GM12878 (cell line): ENCODE results near the gene PLPP6. TPM values are rescaled to one million over a fixed set of nuclear protein-coding genes. Genes with fewer than 3 reads are reported as not detected.

ENCODE experiments used
- BACH1 ChIP-seq: fragments of 450-650 bp; IDR thresholded peaks from 2 replicates; pipeline ENCODE4 v1.6.1; 2017; ENCODE audit warnings: mild to moderate bottlenecking, borderline replicate concordance
- BCL3 ChIP-seq: IDR thresholded peaks from 2 replicates; pipeline ENCODE4 v1.6.1; 2011; ENCODE audit warnings: borderline replicate concordance, low read depth, mild to moderate bottlenecking, moderate library complexity, low read length; ENCODE audit not compliant: insufficient read depth, poor library complexity, severe bottlenecking
- GATAD2B ChIP-seq: fragments of 450-650 bp; conservative IDR thresholded peaks from 2 replicates; pipeline ENCODE4 v1.6.1; 2017; ENCODE audit warnings: low read depth, mild to moderate bottlenecking, moderate library complexity
- MYB ChIP-seq: fragments of 150-350 bp; IDR thresholded peaks from 2 replicates; pipeline ENCODE4 v1.6.1; 2014; ENCODE audit warnings: mild to moderate bottlenecking, low read depth, low read length, borderline replicate concordance
- NBN ChIP-seq: fragments of 450-650 bp; IDR thresholded peaks from 2 replicates; pipeline ENCODE4 v1.6.1; 2016
- NKRF ChIP-seq: fragments of 450-650 bp; conservative IDR thresholded peaks from 2 replicates; pipeline ENCODE4 v1.6.1; 2017; ENCODE audit warnings: mild to moderate bottlenecking, moderate library complexity
- PAX5 ChIP-seq: IDR thresholded peaks from 2 replicates; pipeline ENCODE4 v1.6.1; 2011; ENCODE audit warnings: low read depth, low read length, borderline replicate concordance
- POLR2A ChIP-seq: IDR thresholded peaks from 2 replicates; pipeline ENCODE4 v1.6.1; 2011; ENCODE audit warnings: low read depth, mild to moderate bottlenecking, low read length
- POLR2AphosphoS2 ChIP-seq: IDR thresholded peaks from 2 replicates; pipeline ENCODE4 v1.6.1; 2011; ENCODE audit warnings: low read depth, mild to moderate bottlenecking, low read length, improper control_type of control experiment, moderate library complexity
- RCOR1 ChIP-seq: conservative IDR thresholded peaks from 2 replicates; pipeline ENCODE4 v1.6.1; 2012; ENCODE audit warnings: low read depth, low read length, improper control_type of control experiment
- RELA ChIP-seq: fragments of 450-650 bp; IDR thresholded peaks from 2 replicates; pipeline ENCODE4 v1.8.0; 2014; ENCODE audit warnings: borderline replicate concordance; ENCODE audit not compliant: partially characterized antibody
- SUZ12 ChIP-seq: fragments of 200-600 bp; sonication (generic); IDR thresholded peaks from one replicate; pipeline ENCODE4 v1.6.1; 2018; ENCODE audit warnings: antibody characterized with exemption, mild to moderate bottlenecking; ENCODE audit not compliant: unreplicated experiment
- TAF1 ChIP-seq: IDR thresholded peaks from 2 replicates; pipeline ENCODE4 v1.6.1; 2011; ENCODE audit warnings: mild to moderate bottlenecking, low read depth, low read length, borderline replicate concordance
- TBL1XR1 ChIP-seq: IDR thresholded peaks from 2 replicates; pipeline ENCODE4 v1.6.1; 2012; ENCODE audit warnings: low read depth, low read length, improper control_type of control experiment
- YY1 ChIP-seq: IDR thresholded peaks from 2 replicates; pipeline ENCODE4 v1.6.1; 2011; ENCODE audit warnings: low read depth, mild to moderate bottlenecking, low read length
- ZNF592 ChIP-seq: fragments of 450-650 bp; IDR thresholded peaks from 2 replicates; pipeline ENCODE4 v1.6.1; 2017; ENCODE audit warnings: mild to moderate bottlenecking, moderate library complexity
- polyA plus RNA-seq, 11 experiments: library from polyadenylated mRNA; depleted of rRNA in 4 of 11; unstranded in 6 of 11; stranded (reverse) in 5 of 11; fragments of >200 nt; fragmentation: Nextera tagmentation in 4 of 11; fragmentation: Illumina TruSeq in 1 of 11; extraction: Ambion mirVana in 4 of 11; extraction: Trizol in 1 of 11; gene quantifications; 1 replicate in 1 of 11; 2 replicates in 10 of 11; pipeline versions ENCODE4 v1.2.1 to v1.2.3, GENCODE V29; 2011 to 2016; ENCODE audit warnings: inconsistent platforms in 2 of 11, missing spikeins in 2 of 11, low read depth in 1 of 11
- total RNA-seq, 4 experiments: library from RNA; depleted of rRNA in 3 of 4; stranded (reverse); fragments of >200 nt in 3 of 4; fragmentation: Illumina TruSeq in 1 of 4; extraction: Trizol in 1 of 4; gene quantifications; 2 replicates each; pipeline versions ENCODE4 v1.2.1 to v1.2.3, GENCODE V29; 2013 to 2021
- TF ChIP-seq, protein P1 (sequence below): fragments of 450-650 bp; IDR thresholded peaks from 2 replicates; pipeline ENCODE4 v1.6.1; 2017; ENCODE audit warnings: mild to moderate bottlenecking, moderate library complexity

Gene PLPP6
- total and polyA plus RNA-seq, 10 of the 15 experiments (the other 5 are each of a cell fraction or from before 2014, with no cell fraction given) = 1.6 to 11.3 (median 6.9) TPM

DNA sequence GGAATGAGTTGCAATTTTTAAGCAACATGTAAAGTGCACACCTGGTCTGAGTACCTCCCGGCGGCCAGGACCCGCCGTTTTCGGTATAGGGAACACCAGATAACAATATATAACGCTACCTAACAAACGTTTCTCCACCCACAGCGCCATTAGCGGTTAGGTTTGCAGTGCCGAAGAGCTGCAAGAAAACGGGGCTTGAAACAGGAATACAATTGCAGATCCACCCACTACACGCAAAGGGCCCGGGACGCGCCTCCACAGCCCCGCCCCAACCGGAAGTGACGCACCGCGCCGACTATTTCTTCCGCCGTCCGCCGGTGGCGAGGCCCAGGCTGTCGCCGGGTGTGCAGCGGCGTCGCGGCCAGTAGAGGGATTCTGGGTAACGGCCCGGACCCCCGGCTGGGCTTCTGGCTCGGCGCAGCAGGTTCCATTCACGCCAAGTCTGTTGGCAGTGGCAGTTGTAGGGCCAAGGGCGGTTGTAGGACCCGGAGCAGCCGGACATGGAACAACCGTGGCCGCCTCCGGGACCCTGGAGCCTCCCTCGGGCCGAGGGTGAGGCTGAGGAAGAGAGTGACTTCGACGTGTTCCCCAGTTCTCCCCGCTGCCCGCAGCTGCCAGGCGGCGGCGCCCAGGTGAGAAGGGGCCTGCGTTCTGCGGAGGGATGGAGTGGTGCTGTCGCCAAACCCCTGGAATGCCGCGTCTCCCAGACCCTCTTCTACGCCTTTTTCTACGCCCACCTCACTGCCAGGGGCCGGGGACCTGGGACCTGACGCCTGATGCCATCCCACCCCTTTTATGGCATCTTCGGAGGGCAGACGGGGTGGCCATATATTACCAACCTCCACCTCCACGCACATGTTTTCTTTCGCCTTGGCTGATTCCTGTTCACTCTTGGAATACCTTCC lies 17.4 kb downstream of the PLPP6 start, which contains the start of gene CDC37L1 (continued):
- TF ChIP-seq BCL3 (peak; percentile 47), NBN (peak; percentile 80; the same call in 1 of the 2 replicates), RELA (no peak), PAX5 (peak; percentile 59; the same call in 1 of the 2 replicates), RCOR1 (peak; percentile 65; the same call in 1 of the 2 replicates), GATAD2B (0 out of 2 replicates have a peak, but pooled peaks have one; percentile 72), TBL1XR1 (0 out of 2 replicates have a peak, but pooled peaks have one; percentile 65), YY1 (peak; percentile 91), MYB (0 out of 2 replicates have a peak, but pooled peaks have one; percentile 16), POLR2AphosphoS2 (peak; percentile 68), SUZ12 (no peak), POLR2A (peak; percentile 97), BACH1 (peak; percentile 46), NKRF (peak; percentile 53), TAF1 (peak; percentile 91), ZNF592 (no peak)
- TF ChIP-seq, protein P1, sequence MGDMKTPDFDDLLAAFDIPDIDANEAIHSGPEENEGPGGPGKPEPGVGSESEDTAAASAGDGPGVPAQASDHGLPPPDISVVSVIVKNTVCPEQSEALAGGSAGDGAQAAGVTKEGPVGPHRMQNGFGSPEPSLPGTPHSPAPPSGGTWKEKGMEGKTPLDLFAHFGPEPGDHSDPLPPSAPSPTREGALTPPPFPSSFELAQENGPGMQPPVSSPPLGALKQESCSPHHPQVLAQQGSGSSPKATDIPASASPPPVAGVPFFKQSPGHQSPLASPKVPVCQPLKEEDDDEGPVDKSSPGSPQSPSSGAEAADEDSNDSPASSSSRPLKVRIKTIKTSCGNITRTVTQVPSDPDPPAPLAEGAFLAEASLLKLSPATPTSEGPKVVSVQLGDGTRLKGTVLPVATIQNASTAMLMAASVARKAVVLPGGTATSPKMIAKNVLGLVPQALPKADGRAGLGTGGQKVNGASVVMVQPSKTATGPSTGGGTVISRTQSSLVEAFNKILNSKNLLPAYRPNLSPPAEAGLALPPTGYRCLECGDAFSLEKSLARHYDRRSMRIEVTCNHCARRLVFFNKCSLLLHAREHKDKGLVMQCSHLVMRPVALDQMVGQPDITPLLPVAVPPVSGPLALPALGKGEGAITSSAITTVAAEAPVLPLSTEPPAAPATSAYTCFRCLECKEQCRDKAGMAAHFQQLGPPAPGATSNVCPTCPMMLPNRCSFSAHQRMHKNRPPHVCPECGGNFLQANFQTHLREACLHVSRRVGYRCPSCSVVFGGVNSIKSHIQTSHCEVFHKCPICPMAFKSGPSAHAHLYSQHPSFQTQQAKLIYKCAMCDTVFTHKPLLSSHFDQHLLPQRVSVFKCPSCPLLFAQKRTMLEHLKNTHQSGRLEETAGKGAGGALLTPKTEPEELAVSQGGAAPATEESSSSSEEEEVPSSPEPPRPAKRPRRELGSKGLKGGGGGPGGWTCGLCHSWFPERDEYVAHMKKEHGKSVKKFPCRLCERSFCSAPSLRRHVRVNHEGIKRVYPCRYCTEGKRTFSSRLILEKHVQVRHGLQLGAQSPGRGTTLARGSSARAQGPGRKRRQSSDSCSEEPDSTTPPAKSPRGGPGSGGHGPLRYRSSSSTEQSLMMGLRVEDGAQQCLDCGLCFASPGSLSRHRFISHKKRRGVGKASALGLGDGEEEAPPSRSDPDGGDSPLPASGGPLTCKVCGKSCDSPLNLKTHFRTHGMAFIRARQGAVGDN = peak; percentile 87
